Stimulated activated CD8-positive, alpha-beta memory T cell treated with anti-CD3 and anti-CD28 coated beads, Interleukin-7, amount 100 ng/mL, for 1 hour (primary cell): ENCODE measurements around the gene PRX.

Experiments used
- DNase-seq, 2 donors: peaks; one replicate each; pipeline ENCODE4 v3.0.0-alpha.2; 2020; ENCODE audit warnings: low read depth in 2 of 2

The PRX gene

GRCh38 chr19:40365010-40365409 is 48.2 kb downstream of the PRX start:
- DNase-seq = no peak

GRCh38 chr19:40363069-40363468 is 50.1 kb downstream of the PRX start:
- DNase-seq = no peak

GRCh38 chr19:40362160-40362559 is 51.0 kb downstream of the PRX start:
- DNase-seq = no peak

DNA sequence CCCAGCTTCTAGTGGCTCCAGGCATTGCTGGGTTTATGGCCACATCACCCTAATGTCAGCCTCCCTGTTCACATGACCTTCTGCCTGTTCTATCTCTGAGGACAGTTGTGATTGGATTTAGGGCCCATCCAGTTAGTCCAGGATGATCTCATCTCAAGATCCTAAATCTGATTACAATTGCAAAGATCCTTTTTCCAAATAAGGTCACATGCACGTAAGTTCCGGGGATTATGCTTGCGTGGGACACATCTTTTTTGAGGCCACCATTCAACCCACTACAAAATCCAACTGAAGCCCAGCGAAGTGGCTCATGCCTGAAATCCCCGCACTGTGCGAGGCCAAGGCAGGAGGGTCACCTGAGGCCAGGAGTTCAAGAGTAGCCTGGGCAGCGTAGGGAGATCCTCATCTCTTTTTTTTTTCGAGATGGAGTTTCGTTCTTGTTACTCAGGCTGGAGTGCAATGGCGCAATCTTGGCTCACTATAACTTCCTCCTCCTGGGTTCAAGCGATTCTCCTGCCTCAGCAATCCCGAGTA is 52.4 kb downstream of the PRX start:
- no peak for DNase-seq

DNA sequence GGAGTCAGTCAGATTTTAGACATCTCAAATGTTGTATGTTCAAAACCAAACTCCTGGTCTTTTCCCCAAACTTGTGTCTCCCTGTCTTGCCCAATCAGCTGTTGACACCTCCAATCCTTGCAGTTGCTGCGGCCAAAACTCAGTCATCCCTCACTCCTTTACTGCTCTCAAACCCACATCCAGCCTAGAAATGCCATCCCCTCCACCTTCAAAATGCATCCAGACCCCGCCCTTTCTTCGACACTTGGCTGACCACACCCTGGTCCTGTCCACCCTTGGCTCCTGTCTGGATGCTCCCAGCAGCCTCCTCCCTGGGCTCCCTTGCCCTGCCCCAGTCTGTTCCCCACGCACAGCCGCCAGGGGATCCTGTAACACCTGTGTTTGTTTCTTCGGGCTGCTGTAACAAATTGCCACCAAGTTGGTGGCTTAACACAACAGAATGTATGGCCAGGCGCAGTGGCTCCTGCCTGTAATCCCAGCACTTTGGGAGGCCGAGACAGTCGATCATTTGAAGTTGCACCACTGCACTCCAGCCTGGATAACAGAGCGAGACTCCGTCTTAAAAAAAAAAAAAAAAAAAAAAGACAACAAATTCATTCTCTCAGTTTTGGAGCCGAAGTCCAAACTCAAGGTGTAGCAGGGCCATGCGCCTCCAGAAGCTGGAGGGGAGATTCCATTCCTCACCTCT is 53.0 kb downstream of the PRX start:
- no peak for DNase-seq

DNA sequence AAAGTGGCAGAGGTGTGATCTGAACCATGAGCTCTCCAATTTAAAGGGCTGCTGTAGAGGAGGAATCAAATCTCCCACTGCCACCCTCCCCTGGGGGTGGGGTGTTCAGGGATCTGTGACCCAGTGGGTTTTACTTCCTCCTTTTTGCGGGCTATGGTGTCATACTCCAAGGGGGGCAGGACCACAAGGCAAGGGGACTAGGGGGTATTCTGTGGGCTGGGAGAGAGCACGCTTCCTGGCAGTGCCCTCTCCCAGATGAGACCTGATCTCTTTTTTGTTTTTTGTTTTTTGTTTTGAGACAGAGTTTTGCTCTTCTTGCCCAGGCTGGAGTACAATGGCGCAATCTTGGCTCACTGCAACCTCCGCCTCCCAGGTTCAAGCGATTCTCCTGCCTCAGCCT is 54.4 kb downstream of the PRX start:
- no peak for DNase-seq

- no peak for DNase-seq
These were observed 55.5 kb downstream of the PRX start for GRCh38 chr19:40357640-40358039.

DNA sequence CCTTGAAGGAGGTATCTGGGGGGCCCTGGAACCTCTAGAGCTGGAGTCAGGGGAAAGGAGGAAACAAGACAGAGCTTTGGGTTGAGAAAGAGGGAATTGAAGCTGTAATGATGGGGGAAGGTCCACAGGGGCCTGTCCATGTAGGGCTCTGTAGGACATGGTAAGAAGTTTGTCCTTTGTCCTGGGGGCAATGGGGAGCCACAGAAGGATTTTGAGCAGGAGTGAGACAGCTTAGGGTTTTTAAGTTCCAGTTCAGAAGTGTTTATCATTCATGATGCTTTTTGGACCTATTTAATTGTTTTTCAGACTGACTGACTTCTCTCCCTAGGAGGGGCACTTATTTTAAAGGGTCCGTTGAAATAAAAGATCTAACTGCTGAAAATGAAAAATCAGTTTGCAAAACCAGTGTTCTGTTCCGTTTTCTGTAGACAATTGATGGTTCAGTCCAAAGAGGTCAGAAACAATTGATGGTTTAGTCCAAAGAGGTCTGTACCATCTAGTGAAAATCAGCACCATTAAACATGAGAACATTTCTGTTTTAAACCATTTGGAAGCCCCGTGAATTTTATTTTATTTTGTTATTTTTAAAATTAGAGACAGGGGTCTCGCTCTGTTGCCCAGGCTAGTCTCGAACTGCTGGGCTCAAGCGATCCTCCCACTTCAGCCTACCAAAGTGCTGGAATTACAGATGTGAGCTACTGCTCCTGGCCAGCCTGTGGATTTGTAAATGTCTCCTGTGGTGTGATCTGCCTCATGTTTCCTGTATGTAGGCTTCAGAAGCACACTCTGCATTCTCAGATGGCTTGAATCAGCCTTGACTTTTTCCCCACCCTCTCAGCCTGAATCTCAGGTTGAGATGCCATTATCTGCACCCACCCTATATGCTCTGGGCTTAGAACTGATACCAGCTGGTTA is 56.2 kb downstream of the PRX start:
- no peak for DNase-seq

DNA sequence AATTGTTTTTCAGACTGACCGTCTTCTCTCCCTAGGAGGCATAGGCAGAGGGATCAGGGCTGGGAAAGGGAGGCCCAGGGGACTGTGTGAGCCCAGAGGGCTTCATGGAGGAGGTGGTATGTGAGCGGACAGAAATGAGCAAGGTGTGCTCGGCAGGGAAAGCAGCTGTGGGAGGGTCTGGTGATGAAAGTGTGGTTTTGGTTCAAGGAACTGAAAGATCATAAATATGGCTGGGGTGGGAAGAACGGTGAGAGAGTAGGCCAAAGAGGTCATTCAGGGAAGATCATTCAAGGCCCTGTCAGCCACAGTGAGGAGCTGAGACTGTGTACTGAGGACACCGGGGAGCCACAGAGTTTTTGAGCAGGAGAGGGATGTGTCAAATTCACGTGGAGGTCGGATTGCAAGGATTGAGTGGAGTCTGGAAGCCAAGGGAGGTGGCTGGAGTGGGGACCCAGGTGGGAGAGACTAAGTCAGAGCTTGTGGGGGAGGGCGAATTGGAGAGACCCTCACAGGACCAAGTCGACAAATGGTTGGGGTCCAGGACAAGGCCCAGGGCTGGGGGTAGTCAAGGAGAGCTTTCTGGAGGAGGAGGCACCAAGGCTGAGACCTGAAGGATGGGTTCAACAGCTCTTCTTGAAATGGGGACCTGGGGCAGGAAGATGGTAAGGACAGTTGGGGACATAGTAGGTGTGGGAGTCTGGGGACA is 57.0 kb downstream of the PRX start:
- no peak for DNase-seq

GRCh38 chr19:40348961-40349507 is 64.1 kb downstream of the PRX start:
- no peak for DNase-seq

- DNase-seq = peak; percentile 94 to 96
These were observed 64.9 kb downstream of the PRX start, which contains the start of the genes C19orf47 and PLD3 for GRCh38 chr19:40348125-40348913. Gene C19orf47, minus strand, starts transcription at chr19:40348397. Its CDS starts 6,540 bp downstream, at chr19:40341857. Gene PLD3, plus strand, starts transcription at chr19:40348695. Its CDS starts 17,789 bp downstream, at chr19:40366484.

- DNase-seq = no peak
These were observed 68.8 kb downstream of the PRX start for GRCh38 chr19:40344422-40344821.
